WTC11 (cell line): ENCODE measurements around the gene ADAMTS9. TPM values are rescaled to one million over a fixed set of nuclear protein-coding genes. Genes with fewer than 3 reads are reported as not detected.

Experiments used
- ATAC-seq: fragments of 200-7000 bp; cut with Tn5 transposase; 2 replicates; pipeline ENCODE4 v1.10.0; 2021; ENCODE audit warnings: mild to moderate bottlenecking, moderate library complexity
- CTCF ChIA-PET: fragments of 300-600 bp; sonication (Branson Sonifier 250); formaldehyde crosslinking; loops from one replicate; lab custom pipeline; 2021; ENCODE audit warnings: antibody characterized with exemption; lab: Charles Lee
- POLR2A ChIA-PET: fragments of 350-600 bp; sonication (Branson Sonifier 250); formaldehyde crosslinking; loops from one replicate; lab custom pipeline; 2021; ENCODE audit warnings: antibody characterized with exemption; lab: Charles Lee
- DNase-seq: peaks from one replicate; pipeline ENCODE4 v3.0.0; 2021; ENCODE audit warnings: low spot score
- H3K27ac Mint-ChIP-seq: 2 replicates; pipeline ENCODE4 v1.8.0; 2021; ENCODE audit warnings: mixed read lengths
- H3K27me3 Mint-ChIP-seq: 2 replicates; pipeline ENCODE4 v1.8.0; 2021; ENCODE audit warnings: low read depth, mild to moderate bottlenecking, moderate library complexity, mixed read lengths
- H3K36me3 Mint-ChIP-seq: 2 replicates; pipeline ENCODE4 v1.8.0; 2021; ENCODE audit warnings: mixed read lengths
- H3K4me1 Mint-ChIP-seq: 2 replicates; pipeline ENCODE4 v1.8.0; 2022; ENCODE audit warnings: mixed read lengths
- H3K4me3 Mint-ChIP-seq: 2 replicates; pipeline ENCODE4 v1.8.0; 2021; ENCODE audit warnings: mild to moderate bottlenecking, moderate library complexity, mixed read lengths
- H3K9me3 Mint-ChIP-seq: 2 replicates; pipeline ENCODE4 v1.8.0; 2021; ENCODE audit warnings: mixed read lengths
- CREB1 ChIP-seq: sonication (generic); formaldehyde crosslinking; IDR thresholded peaks from 2 replicates; pipeline ENCODE4 v1.8.0; 2023; ENCODE audit warnings: mild to moderate bottlenecking, missing genetic modification reagents
- ELF4 ChIP-seq: sonication (generic); formaldehyde crosslinking; IDR thresholded peaks from 2 replicates; pipeline ENCODE4 v1.8.1; 2022; ENCODE audit warnings: low read depth, mild to moderate bottlenecking, moderate library complexity, missing genetic modification reagents
- ERG ChIP-seq: fragments of 250-450 bp; sonication (Bioruptor Pico); IDR thresholded peaks from 2 replicates; pipeline ENCODE4 v1.8.0; 2021; ENCODE audit warnings: mild to moderate bottlenecking
- FOXJ3 ChIP-seq: sonication (generic); formaldehyde crosslinking; IDR thresholded peaks from 2 replicates; pipeline ENCODE4 v1.9.0; 2021; ENCODE audit warnings: missing genetic modification reagents, mild to moderate bottlenecking, borderline replicate concordance
- FOXK1 ChIP-seq: sonication (generic); formaldehyde crosslinking; IDR thresholded peaks from 2 replicates; pipeline ENCODE4 v1.8.0; 2022; ENCODE audit warnings: mild to moderate bottlenecking, moderate library complexity, missing genetic modification reagents
- FOXP4 ChIP-seq: sonication (generic); formaldehyde crosslinking; IDR thresholded peaks from 2 replicates; pipeline ENCODE4 v1.8.0; 2022; ENCODE audit warnings: mild to moderate bottlenecking, missing genetic modification reagents
- GRHL2 ChIP-seq: fragments of 250-450 bp; sonication (Bioruptor Pico); IDR thresholded peaks from 2 replicates; pipeline ENCODE4 v1.8.0; 2022; ENCODE audit warnings: mild to moderate bottlenecking, moderate library complexity; ENCODE audit not compliant: insufficient replicate concordance, severe bottlenecking
- GTF2I ChIP-seq: fragments of 250-450 bp; sonication (Bioruptor Pico); conservative IDR thresholded peaks from 2 replicates; pipeline ENCODE4 v1.4.0; 2021; ENCODE audit warnings: mild to moderate bottlenecking
- JAZF1 ChIP-seq: fragments of 250-450 bp; sonication (Bioruptor Pico); IDR thresholded peaks from 2 replicates; pipeline ENCODE4 v1.9.0; 2021; ENCODE audit warnings: moderate library complexity, mild to moderate bottlenecking, inconsistent platforms
- KAT7 ChIP-seq: sonication (generic); formaldehyde crosslinking; IDR thresholded peaks from 2 replicates; pipeline ENCODE4 v1.8.1; 2023; ENCODE audit warnings: missing genetic modification reagents, mild to moderate bottlenecking, borderline replicate concordance
- MXD4 ChIP-seq: fragments of 250-450 bp; sonication (Bioruptor Pico); IDR thresholded peaks from 2 replicates; pipeline ENCODE4 v1.8.0; 2021; ENCODE audit warnings: mild to moderate bottlenecking, moderate library complexity, borderline replicate concordance
- NFATC4 ChIP-seq: fragments of 250-450 bp; sonication (Bioruptor Pico); IDR thresholded peaks from 2 replicates; pipeline ENCODE4 v1.9.0; 2021; ENCODE audit warnings: mild to moderate bottlenecking
- NR3C1 ChIP-seq: sonication (generic); formaldehyde crosslinking; conservative IDR thresholded peaks from 2 replicates; pipeline ENCODE4 v1.8.1; 2023; ENCODE audit warnings: low read depth, mild to moderate bottlenecking, missing genetic modification reagents
- PREB ChIP-seq: sonication (generic); formaldehyde crosslinking; IDR thresholded peaks from 2 replicates; pipeline ENCODE4 v1.8.1; 2022; ENCODE audit warnings: mild to moderate bottlenecking, missing genetic modification reagents, moderate library complexity, borderline replicate concordance
- SP1 ChIP-seq: sonication (generic); formaldehyde crosslinking; conservative IDR thresholded peaks from 2 replicates; pipeline ENCODE4 v1.8.1; 2022; ENCODE audit warnings: missing genetic modification reagents
- ZNF121 ChIP-seq: sonication (generic); formaldehyde crosslinking; IDR thresholded peaks from 2 replicates; pipeline ENCODE4 v1.8.0; 2023; ENCODE audit warnings: missing genetic modification reagents
- ZNF138 ChIP-seq: sonication (generic); formaldehyde crosslinking; conservative IDR thresholded peaks from 2 replicates; pipeline ENCODE4 v1.8.1; 2022; ENCODE audit warnings: mild to moderate bottlenecking, moderate library complexity, missing genetic modification reagents
- ZNF219 ChIP-seq: sonication (generic); formaldehyde crosslinking; IDR thresholded peaks from 2 replicates; pipeline ENCODE4 v1.8.0; 2023; ENCODE audit warnings: missing genetic modification reagents, mild to moderate bottlenecking, borderline replicate concordance
- ZNF532 ChIP-seq: fragments of 250-450 bp; sonication (Bioruptor Pico); IDR thresholded peaks from 2 replicates; pipeline ENCODE4 v1.9.0; 2021; ENCODE audit warnings: mild to moderate bottlenecking, borderline replicate concordance
- total RNA-seq: library from RNA; stranded (reverse); gene quantifications from 3 replicates; pipeline ENCODE4 v1.2.3, GENCODE V29; 2021
- TF ChIP-seq, protein P1 (sequence below): sonication (generic); formaldehyde crosslinking; IDR thresholded peaks from 2 replicates; pipeline ENCODE4 v1.8.1; 2022; ENCODE audit warnings: missing genetic modification reagents, borderline replicate concordance
- TF ChIP-seq, protein P2 (sequence below): fragments of 200-600 bp; IDR thresholded peaks from 2 replicates; pipeline ENCODE4 v1.8.0; 2022; ENCODE audit warnings: antibody characterized with exemption
- TF ChIP-seq, protein P3 (sequence below): sonication (generic); formaldehyde crosslinking; conservative IDR thresholded peaks from 2 replicates; pipeline ENCODE4 v1.8.1; 2022; ENCODE audit warnings: mild to moderate bottlenecking, missing genetic modification reagents
- TF ChIP-seq, protein P4 (sequence below): sonication (generic); formaldehyde crosslinking; IDR thresholded peaks from 2 replicates; pipeline ENCODE4 v1.8.1; 2023; ENCODE audit warnings: mild to moderate bottlenecking, missing genetic modification reagents, moderate library complexity

Gene ADAMTS9
- total RNA-seq, 1 experiment from 2014 or later: 3.1 TPM

DNA sequence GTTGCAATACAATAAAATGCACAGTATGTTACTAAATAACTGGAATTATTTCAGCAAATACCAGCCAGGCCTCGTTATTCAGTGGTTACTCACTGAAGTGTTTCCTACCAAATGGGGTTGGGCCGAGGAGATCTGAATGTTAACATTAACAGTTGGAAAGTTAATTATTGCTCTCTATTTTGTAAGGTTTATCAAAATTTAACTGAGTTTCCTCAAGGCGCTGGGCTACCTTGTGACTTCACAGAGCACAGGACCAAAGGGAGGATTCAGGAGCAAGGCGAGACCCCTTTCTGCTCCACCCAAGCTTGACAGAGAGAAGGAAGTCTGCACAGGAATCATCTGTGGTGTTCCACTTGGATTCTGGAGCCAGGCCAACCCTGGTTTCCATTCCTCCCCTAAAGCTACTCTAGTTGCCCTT lies 21.6 kb downstream of the ADAMTS9 start:
- POLR2A ChIA-PET: interaction anchor here (0.6 kb wide), 1 partner anchor 771 kb away, joined by 3 read pairs; no protein-coding TSS in a partner anchor
- no peak overlapping the region for H3K4me3 Mint-ChIP-seq
- peaks cover 19% of the 10 kb centered on the region for H3K4me1 Mint-ChIP-seq
- H3K36me3 Mint-ChIP-seq: peaks cover 5% of the 10 kb centered on the region; the same call in 1 of the 2 replicates
- peaks cover 17% of the 10 kb centered on the region for H3K9me3 Mint-ChIP-seq
- H3K27me3 Mint-ChIP-seq: no peaks in the 10 kb centered on the region
- CTCF ChIA-PET: no interaction called here
- DNase-seq: no peak
- ATAC-seq: no peak
- no peak overlapping the region for H3K27ac Mint-ChIP-seq
- TF ChIP-seq FOXP4 (CRISPR knock-in tag) (no peak), ELF4 (CRISPR knock-in tag) (no peak), NFATC4 (CRISPR knock-in tag) (no peak), GTF2I (CRISPR knock-in tag) (no peak), CREB1 (CRISPR knock-in tag) (no peak), ZNF532 (CRISPR knock-in tag) (no peak), ERG (CRISPR knock-in tag) (no peak), GRHL2 (CRISPR knock-in tag) (no peak)
- TF ChIP-seq, protein P1, sequence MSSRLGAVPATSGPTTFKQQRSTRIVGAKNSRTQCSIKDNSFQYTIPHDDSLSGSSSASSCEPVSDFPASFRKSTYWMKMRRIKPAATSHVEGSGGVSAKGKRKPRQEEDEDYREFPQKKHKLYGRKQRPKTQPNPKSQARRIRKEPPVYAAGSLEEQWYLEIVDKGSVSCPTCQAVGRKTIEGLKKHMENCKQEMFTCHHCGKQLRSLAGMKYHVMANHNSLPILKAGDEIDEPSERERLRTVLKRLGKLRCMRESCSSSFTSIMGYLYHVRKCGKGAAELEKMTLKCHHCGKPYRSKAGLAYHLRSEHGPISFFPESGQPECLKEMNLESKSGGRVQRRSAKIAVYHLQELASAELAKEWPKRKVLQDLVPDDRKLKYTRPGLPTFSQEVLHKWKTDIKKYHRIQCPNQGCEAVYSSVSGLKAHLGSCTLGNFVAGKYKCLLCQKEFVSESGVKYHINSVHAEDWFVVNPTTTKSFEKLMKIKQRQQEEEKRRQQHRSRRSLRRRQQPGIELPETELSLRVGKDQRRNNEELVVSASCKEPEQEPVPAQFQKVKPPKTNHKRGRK (CRISPR knock-in tag): no peak
- TF ChIP-seq, protein P2, sequence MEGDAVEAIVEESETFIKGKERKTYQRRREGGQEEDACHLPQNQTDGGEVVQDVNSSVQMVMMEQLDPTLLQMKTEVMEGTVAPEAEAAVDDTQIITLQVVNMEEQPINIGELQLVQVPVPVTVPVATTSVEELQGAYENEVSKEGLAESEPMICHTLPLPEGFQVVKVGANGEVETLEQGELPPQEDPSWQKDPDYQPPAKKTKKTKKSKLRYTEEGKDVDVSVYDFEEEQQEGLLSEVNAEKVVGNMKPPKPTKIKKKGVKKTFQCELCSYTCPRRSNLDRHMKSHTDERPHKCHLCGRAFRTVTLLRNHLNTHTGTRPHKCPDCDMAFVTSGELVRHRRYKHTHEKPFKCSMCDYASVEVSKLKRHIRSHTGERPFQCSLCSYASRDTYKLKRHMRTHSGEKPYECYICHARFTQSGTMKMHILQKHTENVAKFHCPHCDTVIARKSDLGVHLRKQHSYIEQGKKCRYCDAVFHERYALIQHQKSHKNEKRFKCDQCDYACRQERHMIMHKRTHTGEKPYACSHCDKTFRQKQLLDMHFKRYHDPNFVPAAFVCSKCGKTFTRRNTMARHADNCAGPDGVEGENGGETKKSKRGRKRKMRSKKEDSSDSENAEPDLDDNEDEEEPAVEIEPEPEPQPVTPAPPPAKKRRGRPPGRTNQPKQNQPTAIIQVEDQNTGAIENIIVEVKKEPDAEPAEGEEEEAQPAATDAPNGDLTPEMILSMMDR: no peak
- TF ChIP-seq, protein P3, sequence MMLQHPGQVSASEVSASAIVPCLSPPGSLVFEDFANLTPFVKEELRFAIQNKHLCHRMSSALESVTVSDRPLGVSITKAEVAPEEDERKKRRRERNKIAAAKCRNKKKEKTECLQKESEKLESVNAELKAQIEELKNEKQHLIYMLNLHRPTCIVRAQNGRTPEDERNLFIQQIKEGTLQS (CRISPR knock-in tag): no peak
- TF ChIP-seq, protein P4, sequence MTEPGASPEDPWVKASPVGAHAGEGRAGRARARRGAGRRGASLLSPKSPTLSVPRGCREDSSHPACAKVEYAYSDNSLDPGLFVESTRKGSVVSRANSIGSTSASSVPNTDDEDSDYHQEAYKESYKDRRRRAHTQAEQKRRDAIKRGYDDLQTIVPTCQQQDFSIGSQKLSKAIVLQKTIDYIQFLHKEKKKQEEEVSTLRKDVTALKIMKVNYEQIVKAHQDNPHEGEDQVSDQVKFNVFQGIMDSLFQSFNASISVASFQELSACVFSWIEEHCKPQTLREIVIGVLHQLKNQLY (CRISPR knock-in tag): no peak

GRCh38 chr3:64664397-64664796 lies 23.4 kb downstream of the ADAMTS9 start:
- no peaks in the 10 kb centered on the region for H3K27me3 Mint-ChIP-seq
- TF ChIP-seq SP1 (CRISPR knock-in tag) (no peak), MXD4 (CRISPR knock-in tag) (no peak), ZNF138 (CRISPR knock-in tag) (no peak), NR3C1 (CRISPR knock-in tag) (no peak), JAZF1 (CRISPR knock-in tag) (no peak), ZNF219 (CRISPR knock-in tag) (no peak), FOXK1 (CRISPR knock-in tag) (no peak), ZNF121 (CRISPR knock-in tag) (no peak), PREB (no peak), KAT7 (CRISPR knock-in tag) (no peak), FOXJ3 (CRISPR knock-in tag) (no peak)

More at GRCh38 chr3:64664397-64664796, 23.4 kb downstream of the ADAMTS9 start:
- Mint-ChIP-seq H3K9me3 (peaks cover 17% of the 10 kb centered on the region), H3K4me1 (peaks cover 19% of the 10 kb centered on the region), H3K36me3 (peaks cover 5% of the 10 kb centered on the region; the same call in 1 of the 2 replicates), H3K27ac (no peak overlapping the region), H3K4me3 (no peak overlapping the region)
- ATAC-seq: no peak
- DNase-seq: no peak
- ChIA-PET CTCF (no interaction called here), POLR2A (no interaction called here)
